NCI-H526 (cell line): Measurements from ENCODE around the gene TEX28.
"Not testable (repeated sequence)": the region's sequence is repeated elsewhere in the genome, so short reads cannot be mapped to it uniquely, and the experiment has no call there.

Source experiments
- DNase-seq, 2 experiments: peaks; one replicate each; lab custom pipeline; 2025; lab: John Stamatoyannopoulos, UW

The TEX28 gene, protein sequence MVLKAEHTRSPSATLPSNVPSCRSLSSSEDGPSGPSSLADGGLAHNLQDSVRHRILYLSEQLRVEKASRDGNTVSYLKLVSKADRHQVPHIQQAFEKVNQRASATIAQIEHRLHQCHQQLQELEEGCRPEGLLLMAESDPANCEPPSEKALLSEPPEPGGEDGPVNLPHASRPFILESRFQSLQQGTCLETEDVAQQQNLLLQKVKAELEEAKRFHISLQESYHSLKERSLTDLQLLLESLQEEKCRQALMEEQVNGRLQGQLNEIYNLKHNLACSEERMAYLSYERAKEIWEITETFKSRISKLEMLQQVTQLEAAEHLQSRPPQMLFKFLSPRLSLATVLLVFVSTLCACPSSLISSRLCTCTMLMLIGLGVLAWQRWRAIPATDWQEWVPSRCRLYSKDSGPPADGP

DNA sequence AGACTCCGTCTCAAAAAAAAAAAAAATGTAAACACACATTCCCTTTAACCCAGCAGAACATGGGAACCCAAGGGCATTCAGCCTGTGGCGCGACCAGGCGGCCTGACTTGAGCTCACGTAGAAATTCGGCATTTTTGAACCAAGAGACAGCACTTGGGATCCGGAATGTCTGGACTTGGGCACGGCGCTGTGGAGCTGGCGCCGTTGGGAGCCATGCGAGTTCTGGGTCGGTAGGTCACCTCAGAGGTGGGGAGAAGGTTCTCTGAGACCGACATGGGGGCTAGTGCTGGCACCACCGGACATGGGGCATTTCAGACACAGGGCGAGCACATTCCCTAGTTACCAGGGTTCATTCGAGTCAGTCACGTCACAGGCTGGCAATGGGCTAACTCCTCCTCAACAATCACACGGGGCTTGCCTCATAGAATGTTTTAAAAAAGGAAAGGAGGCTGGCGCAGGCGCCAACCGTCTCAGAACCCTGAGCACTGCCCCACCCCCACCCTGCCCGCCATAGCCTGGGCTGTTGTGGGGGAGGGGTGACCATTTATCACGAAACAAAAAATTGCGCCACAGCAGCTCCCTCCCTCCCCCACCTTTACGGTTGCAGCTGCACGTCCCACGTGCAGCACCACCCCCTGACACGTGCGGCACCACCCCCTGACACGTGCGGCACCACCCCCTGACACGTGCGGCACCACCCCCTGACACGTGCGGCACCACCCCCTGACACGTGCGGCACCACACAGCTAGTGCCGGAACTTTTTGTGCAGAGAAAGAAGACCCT, at the start of gene TEX28:
TEX28 (minus strand) TSS at position 334 of the 784 bp plus-strand sequence. CDS start 3,007 bp downstream, outside the sequence.
- DNase-seq: no peak

DNA sequence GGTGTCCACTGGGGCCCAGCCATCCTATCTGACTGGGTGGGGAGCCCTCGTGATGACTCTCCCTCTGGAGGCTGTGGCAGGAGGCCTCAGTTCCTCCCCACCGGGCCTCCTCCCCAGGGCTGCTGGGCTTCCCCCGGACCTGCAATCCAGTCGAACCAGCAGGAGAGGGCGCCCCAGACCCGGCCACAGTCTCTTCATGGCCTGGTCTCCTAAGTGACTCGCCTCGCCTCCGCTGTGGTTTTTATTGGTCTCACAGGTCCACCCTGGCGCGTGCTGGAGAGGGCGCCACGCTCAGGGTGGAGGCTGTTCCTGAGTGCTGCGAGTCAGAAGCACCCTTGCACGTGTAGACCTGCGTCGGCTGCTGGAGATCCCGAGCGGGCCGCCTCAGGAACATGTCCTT, 48.7 kb upstream of the TEX28 start:
- DNase-seq: not testable (repeated sequence)

DNA sequence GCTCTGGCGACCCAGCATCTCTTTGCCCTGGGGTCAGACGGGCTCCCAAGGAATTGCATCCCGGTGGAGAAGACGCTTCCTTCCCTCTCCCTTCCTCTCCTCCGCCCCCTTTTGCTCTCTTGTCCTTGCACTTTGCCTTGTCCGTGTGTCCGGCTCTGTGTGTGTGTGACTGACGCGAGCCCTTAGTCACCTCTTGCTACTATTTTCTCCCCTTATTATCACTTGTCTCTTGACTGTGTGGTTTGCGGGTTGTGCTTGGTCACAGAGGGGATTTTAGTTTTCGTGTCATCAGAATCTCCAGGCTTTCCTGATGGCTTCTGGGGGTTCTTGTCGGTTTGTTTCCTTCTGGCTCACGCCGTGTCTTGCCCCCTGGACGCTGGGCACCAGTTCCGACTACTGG, 48.1 kb upstream of the TEX28 start:
- DNase-seq: not testable (repeated sequence)

DNA sequence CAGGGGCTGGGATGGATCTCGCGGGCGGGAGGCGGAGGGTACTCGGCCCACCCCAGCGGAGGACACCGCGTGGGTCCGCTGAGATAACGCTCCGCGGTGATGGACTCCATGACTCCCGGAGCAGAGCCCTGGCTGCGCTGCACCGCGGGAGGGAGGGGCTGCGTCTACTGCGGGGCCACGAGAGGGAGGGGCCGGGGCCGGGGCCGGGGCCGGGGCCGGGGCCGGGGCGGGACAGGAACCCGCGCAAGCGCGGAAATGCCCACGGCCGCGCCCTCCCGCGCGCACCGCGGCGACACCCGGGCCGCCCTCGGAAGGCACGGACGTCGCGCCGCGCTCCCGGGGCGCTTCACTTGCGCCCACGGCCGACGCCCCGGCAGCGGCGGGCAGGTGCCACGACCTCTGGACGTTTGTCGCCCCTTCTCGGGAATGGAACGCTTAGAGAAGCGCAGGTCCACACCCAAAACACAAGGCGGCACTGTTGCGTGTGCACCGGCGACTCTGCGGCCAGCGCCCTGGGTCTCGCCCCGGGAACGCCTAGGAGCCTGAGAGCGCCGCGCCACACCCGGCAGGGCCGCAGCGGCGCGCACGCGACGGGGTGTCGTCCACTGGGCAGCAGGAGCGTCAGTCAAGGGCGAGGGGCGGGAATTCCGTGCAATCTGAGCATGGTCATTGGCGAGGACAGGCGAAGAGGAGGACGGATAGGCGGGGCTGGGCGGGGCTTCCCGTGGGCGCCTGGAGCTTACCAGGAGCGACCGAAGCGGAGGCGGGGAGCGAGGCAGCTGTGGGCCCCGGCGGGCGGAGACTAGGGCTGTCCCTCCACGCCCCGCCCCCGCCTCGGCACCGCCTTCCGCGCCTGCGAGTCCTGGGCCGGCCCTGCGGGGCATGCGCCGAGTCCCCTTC, 46.7 kb upstream of the TEX28 start:
- DNase-seq: not testable (repeated sequence)

DNA sequence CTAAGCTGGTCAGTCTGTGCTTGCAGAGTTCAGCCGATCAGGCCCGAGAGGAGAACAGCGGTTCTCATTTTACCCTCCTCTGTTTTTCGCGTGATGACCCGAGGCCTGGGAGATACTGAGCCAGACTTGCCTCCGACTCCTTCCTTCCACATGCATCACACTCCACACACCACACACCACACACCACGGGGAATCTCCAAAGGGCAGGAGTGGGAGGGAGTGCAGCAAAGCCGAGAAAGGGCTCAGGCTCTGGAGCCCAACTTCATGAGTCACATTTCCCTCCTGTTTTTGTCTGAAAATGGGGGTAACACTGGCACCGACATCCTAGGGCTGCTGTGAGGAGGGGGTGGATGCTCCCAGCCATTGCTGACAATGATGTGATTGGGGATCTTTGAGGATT, 39.6 kb upstream of the TEX28 start:
- no peak for DNase-seq

DNA sequence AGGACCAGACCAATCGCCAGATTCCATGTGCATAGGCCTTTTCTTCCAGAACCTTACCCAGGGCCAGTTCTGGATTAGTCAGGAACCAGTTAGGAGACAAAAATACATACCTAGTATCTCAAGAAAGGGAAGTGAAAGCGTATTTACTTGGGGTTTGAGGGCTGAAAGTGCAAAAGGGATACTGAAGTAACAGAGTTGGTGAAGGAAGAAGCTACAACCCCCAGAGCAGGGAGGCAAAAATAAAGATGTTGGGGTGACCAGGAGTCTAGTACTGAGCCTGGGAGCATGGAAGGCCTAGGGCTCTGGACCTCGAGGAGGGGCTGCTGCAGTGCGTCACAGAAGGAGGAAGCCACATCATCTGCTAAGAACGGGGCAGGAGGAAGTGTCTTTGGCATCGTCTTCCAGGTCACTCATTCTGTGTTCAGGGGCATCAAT, 38.9 kb upstream of the TEX28 start:
- no peak for DNase-seq

DNA sequence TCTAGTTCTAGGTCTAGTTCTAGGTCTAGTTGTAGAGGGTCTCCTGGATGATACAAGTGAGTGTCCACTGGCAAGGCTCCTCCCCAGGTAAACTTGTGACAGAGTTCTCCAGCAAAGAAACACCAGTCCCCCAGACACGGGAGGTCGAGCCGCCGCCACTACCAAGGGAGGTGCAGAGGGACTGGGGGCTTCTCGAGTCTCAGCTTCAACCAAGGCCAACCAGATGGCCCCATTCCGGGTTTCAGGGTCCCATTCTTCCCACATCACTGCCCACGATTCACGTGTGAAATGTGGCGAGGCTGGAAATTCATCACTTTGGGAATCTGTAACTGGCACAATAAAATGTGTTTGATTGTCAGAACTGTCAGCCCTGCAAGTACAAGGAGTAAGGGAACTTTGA, 38.2 kb upstream of the TEX28 start:
- DNase-seq: no peak

DNA sequence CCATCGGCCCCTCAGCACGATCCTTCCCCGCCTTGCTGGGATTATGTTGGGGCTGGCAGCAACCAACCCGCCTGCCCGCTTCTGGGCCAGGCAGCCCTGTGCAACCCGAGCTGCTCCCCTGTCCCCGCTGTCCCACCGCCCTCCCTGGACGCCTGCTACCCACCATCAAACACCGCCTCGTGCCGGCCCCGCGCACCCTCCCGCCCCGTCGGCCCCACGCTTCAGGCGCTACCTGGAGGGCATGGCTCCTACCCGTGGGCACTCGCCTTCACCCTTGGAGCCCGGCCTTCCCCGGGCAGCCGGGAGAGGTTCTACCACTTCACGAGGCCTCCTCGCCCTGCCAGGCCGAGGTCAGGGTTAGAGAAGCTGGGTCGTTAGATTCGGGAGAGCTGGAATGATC, 37.6 kb upstream of the TEX28 start:
- DNase-seq: no peak

DNA sequence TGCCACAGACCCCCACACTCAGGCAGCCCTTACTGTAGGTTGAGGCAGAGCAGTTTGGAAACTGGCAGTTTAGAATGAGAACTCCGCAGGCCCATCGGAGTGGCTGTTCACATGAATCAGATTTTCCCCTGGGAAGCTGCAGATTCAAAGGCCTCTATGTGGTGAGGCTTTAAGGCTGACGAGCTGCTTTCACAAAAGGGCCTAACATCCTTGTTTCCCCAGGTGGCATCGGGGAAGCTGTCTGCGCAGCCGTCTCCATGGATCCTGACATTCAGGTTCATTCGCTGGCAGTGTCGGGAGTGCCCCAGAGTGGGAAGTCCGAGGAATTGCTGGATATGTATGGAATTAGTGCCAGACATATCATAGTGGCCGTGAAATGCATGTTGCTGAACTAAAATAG, 34.4 kb upstream of the TEX28 start:
- DNase-seq: peak; percentile 18 to 37

DNA sequence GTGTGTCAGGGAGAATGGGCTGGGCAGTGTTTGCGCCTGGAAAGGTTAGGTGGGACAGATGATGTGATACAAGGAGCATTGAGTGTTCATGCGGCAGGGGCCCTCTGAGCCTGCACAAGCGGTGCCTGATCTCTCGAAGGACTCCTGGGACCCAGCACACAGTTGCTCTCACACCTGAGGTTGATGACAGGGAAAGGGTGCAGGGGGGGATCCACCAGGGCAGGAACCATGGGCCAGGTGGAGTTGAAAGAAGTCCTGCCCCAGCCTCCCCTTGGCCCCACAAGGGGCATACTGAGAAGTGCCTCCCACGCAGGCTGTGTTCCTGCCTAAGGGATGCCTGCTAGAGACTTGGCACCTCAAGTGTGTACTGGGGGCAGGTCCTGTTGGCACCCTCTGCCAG, 33.7 kb upstream of the TEX28 start:
- no peak for DNase-seq

DNA sequence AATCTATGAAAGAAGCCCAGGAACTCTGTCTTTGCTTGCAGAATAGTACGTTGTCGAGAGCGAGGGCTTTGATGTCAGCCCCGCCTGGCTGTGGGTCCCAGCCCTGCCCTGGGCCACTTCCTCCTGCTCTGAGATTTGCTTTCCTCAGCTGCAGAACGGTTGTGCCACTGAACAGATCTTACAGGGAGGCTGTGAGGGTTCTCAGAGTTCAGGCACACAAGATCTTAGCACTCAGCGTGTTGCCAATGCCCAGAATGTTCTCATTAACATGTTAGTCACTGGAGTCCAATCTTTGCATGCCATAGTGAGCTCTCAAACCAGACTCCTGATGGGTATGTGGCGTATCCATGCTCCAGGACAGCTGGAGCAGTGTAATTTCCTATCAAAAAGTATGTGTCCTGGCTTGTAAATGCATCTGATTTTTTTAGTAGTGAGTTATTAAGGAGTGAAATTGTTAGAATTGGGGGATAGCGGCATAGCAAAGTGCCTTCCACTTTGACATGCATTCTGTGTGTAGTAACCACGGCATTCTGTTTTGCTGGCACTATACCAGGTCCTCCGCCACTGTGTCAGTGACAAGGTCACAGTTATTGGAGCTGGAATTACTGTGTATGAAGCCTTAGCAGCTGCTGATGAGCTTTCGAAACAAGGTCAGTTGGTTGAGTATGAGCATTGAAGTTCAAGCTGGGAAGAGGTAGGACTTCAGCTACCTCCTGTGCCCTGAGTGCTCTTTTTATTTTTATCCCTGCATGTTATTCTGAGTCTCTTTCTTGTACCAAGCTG, 32.3 kb upstream of the TEX28 start:
- DNase-seq: no peak

DNA sequence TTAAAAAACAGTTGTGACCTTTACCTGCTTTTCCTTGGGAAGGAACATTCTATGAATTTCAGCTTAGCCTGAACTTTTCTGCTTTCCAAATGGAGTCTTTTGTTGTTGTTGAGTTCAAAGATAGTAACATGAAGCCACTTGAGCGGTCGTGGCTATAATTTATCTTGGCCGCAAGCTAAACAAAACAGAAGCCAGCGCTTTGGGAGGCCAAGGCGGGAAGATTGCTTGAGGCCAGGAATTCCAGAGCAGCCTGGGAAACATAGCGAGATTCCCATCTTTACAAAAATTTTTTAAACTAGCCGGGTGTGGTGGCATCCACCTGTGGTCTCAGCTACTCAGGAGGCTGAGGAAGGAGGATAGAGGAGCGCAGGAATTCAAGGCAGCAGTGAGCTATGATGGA, 30.6 kb upstream of the TEX28 start:
- no peak for DNase-seq

DNA sequence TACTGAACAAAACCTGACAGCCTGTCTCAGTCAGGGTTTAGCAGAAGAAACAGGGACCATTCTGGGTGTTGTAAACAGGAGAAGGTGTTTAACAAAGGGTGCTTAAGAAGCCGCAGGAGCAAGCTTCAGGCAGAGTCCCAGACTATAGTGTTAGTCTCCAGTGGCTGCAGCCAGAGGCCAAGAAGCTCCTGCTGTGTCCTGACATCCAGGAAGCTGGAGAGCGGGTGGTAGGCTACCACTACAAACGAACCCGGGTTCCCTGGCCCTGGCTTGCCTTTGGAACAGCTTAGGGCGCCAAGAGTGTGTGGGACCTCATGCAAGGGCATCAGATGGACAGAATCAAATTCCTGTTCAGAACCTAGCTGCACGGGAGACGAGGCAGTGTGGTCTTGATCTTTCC, 28.6 kb upstream of the TEX28 start:
- DNase-seq: no peak

DNA sequence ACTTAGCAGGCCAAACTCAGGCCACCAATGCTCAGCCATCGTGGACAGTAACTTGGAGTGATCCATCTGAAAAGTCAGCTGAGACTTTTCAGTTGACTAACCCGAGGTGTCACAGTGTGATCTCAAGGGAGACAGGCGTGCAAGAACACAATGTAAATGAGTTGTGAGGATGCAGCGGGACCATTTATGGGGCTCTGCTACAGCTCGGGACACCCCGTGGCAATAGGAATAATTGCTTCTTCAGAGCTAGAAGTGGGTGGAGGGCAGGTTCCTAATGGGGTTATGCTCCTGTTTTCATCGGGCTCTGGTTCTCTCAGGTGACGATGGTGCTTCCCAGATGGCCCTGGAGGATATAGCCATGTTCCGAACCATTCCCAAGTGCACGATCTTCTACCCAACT, 28.0 kb upstream of the TEX28 start:
- DNase-seq: peak in 1 of 2 experiments; percentile 14

DNA sequence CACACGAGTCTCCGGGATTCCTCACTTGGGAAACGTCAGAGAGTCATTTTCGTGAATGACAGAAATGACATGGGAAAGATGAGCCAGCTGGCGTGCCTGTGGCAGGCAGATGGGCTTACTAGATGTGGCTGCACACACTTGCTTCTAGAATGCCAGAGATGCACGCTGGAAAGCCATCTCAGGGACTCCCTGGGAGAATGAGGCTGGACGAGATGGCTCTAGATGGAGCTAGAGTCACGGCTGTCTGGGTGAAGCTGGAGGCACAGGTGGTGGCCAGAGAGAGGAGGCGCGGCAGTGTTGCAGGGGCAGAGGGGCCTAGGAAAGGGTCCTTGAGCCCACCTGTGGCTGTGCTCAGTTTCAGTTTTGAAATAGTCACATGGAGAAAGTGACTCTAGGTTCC, 26.7 kb upstream of the TEX28 start:
- DNase-seq: peak in 1 of 2 experiments; percentile 31

DNA sequence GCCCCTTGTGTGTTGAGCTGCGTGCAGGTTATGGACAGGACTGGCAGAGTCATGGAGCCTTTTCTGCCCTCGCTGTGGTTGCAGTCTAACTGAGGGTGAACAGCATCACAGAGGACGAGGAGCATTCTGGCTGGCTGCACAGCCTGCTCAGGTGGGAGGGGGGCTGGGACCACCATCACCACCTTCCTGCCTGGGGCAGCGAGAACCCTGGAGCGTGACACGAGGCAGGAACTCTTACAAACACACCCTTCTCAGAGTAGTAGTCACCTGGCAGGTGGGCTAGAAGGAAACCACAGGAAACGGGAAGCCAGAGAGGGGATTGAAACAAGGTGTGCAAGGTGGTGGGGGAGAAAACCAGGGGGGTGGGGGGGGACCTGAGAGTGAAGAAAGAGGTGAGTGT, 26.2 kb upstream of the TEX28 start:
- DNase-seq: no peak

DNA sequence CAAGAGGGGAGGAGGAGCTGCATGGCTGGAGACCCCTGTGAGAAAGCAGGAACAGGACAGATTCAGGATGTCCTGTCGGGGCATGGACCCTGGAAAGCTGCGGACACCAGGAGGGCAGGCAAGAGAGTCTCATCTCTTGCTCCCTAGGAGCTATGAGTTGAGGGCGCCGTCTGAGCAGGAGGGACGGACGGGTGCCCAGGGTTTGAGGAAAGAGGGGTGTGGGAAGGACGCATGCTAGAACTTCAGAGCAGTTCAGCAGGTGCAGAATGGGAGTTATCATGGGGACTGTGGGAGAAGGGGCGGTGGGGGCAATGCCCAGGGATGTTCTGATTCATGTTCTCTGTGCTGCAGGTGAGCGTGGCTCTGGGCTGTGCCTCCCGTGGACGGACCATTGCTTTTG, 25.5 kb upstream of the TEX28 start:
- no peak for DNase-seq

DNA sequence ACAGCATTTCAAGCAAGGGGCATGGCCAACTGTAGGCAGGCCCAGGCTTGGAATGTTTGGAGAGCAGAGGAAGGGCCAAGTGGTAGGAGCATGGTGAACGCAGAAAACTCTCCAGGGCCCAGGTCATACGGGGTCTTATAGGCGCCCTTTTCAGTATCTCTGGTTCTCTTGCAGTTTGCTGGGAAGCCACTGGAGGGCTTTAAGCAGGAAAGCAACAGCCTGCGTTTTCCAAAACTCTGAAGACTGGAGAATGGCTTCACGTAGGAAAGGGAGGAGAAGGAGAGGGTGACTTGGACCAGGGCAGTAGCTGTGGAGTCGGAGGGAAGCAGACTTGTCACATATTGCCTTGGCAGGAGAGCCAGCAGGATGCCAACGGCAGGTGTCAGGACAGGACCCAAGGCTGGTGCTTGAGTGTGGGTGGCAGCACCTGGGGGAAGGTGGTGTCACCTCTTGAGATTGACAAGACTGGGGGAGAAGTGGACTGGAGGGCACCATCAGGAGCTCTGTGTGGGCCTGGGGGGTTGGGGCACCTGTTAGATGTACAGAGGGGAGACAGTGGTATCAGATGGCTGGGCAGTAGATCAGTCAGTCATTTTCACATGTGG, 22.6 kb upstream of the TEX28 start:
- peak in 1 of 2 experiments; percentile 66 for DNase-seq

DNA sequence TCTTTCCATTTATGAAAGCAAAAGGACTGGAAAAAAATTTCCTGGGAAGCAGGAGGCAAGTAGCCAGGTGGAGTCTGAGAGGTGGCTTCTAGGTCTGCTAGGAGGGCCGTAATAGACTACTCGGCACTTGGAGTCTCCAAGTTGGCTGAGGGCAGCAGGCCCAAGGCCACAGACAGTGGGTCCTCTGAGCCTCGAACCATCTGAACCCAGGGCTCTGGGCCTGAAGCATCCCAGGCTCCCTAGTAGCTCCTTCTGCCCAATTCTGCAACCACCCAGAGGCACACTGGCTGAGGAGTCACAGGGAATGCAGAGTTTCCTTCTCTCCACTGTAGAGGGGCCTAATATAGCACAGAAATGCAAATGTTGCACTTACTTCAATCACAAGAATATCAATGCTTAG, 20.5 kb upstream of the TEX28 start:
- no peak for DNase-seq

DNA sequence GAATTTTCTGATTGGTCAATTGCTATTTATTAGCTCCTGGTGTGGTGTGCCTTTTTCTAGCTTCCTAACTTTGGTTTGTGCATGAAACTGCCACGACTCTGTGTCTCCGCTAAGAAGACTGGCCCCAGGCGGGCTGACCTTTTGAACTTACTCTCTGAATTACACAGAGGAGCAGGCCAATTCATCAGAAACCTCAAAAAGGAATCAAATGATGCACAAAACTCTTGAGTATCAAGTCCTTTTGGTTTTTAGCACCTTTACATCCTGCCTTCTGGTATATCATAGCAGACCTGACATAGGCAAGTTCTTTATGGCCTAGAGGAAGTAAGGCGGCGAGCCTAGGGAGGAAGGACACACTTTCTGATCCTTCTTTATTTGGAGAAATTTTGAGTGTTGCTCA, 18.2 kb upstream of the TEX28 start:
- DNase-seq: no peak

DNA sequence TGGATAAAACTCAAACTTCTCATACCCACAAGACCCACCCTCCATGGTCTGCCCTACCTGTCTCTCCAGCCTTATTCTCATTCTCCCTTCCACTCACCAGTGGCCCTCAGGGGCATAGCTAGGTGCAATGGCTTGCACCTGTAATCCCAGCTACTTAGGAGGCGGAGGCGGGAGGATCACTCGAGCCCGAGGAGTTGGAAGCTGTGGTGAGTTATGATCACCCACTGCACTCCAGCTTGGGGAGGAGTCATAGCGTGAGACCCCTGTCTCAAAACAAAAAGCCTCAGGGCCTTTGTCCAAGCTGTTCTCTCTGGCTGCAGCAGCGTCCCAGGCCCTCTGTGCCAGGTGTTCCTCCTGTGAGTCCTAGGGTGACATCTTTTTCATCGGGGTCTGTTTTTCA, 17.2 kb upstream of the TEX28 start:
- DNase-seq: no peak
